ENCODE measurements around the gene KRTAP19-2.
"Not testable (repeated sequence)": the region's sequence is repeated elsewhere in the genome, so short reads cannot be mapped to it uniquely, and the experiment has no call there.

The KRTAP19-2 gene, protein sequence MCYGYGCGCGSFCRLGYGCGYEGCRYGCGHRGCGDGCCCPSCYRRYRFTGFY

DNA sequence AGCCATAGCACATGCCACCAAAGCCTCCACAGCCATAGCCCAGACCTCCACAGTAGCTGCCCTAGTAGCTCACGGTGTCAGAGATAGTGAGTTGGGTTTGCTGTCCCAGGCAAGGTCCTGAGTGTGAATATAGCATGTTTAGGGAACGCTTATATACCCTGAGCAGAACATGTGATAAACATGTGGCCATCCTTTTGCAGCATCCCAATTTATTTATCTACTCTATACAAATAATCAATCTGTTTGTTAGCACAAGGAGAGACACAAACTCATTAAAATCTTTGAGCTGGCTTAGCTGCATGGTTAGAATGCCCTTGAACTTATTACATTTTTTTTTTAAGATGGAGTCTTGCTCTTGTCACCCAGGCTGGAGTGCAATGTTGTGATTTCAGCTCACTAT is at the start of gene KRTAP19-2:
Gene KRTAP19-2, minus strand, starts transcription at position 101 of the 400 bp plus-strand sequence. Its CDS starts 88 bp downstream, at position 13.
- DNase-seq: no peak

DNA sequence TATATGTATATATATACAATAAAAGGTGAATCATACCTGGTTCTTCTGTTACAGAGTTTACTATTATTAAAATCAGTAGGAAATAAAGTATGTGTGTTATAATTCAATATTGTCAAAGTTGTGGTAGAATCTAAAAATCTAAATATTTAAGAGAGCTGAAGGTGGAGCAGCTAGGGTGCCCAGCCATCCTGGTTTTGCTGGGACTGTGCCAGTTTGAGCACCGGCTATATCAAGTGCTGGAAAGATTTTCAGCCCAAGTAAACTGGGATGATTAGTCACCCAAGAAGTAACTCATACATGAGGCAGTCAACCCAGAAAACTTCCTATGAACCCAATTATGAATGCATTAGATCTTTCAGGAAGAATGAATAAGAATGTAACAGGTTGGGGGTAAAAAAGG is 31.6 kb upstream of the KRTAP19-2 start:
- no peak for DNase-seq

DNA sequence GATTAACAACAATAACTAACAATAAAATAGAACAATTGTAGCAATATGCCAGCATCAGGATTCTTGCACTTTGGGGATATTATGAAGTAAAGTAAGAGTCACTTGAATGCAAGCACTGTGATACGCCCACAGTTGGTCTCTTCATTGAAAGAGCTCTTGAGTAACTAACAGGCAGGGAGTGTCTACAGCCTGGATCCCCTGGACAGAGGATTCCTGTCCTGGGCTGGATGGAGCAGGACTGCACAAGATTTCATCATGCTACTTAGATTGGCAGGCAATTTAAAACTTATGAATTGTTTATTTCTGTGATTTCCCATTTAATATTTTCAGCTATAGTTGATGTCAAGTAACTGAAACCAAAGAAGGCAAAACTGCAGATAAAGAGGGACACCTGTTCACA is 28.4 kb upstream of the KRTAP19-2 start:
- no peak for DNase-seq

DNA sequence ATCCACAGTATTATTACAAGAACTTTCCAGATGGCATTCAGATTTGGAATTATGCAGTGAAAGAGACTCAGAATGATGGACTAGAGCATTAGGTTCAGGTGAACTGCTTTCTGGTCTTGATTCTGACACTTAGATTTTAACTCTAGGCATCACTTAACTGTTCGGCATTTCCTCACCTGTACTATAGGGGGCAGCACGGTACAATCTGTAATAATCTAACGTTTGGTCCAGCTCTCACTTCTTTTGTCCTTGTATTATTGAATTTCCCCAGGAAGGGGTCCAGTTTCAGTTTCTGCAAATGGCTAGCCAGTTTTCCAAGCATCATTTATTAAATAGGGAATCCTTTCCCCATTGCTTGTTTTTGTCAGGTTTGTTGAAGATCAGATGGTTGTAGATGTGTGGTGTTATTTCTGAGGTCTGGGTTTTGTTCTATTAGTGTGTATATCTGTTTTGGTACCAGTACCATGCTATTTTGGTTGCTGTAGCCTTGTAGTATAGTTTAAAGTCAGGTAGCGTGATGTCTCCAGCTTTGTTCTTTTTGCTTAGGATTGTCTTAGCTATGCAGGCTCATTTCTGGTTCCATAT is 18.5 kb upstream of the KRTAP19-2 start:
- DNase-seq: not testable (repeated sequence)

DNA sequence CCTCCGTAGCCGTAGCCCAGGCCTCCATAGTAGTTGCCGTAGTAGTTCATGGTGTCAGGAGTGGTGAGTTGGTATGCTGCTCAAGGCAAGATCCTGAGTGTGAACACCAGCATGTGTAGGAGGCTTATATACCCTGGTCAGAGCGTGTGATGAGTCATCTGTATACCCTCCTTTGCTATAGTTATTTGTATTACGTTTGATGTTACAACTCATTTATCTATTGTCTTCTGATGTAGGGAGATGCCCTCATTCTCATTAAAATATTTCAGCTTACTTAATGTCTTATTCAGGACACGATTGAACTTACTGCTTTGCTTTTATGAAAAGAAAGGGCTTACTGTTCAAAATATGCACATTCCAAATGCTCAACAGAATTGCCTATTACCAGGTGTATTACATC is 14.8 kb upstream of the KRTAP19-2 start, which contains the start of gene KRTAP19-5:
Gene KRTAP19-5, minus strand, starts transcription at position 101 of the 400 bp plus-strand sequence. Its CDS starts 51 bp downstream, at position 50.
- DNase-seq: no peak

- DNase-seq: no peak
Measured at GRCh38 chr21:30497065-30497464, 9.8 kb upstream of the KRTAP19-2 start, which contains the start of gene KRTAP19-4. KRTAP19-4 (minus strand) TSS chr21:30497165; CDS start chr21:30497110, 55 bp downstream.

DNA sequence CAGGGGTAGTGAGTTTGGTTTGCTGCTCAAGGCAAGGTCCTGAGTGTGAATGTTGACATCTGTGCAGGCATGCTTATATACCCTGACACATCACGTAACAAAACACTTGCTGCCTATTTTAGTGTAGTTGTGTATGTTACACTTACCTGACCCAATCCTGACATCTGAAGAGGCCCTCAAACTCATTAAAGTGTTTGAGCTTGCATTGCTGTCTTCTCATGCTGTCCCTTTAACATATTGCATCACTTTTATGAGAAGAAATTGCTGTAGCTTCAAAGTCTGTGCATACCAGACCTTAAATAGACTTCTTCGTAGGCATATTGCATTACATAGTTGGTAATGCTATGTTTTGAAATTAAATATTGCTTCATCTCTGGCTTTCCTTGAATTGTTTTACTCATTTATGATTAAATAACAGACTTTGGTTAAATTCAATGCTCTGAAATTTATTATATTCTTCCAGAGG is 4.8 kb upstream of the KRTAP19-2 start, which contains the start of gene KRTAP19-3:
Gene KRTAP19-3, minus strand, starts transcription at position 51 of the 466 bp plus-strand sequence. CDS start 56 bp downstream, outside the sequence.
- no peak for DNase-seq

DNA sequence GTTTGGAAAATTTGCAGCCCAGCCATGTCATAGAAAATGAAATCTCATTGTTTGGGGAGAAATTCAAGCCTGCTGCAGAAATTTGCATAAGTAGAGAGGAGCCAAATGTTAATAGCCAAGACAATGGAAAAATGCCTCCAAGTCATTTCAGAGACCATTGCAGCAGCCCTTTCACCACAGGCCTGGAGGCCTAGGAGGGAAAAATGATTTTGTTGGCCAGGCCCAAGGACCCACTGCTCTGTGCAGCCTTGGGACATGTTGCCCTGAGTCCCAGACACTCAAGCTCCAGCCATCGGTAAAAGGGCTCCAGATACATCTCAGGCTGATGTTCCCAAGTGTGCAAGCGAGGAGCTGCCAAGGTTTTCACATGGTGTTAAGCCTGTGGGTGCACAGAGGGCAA is 1.1 kb downstream of the KRTAP19-2 start:
- no peak for DNase-seq

- DNase-seq: no peak
Measured at GRCh38 chr21:30482130-30482529, 5.1 kb downstream of the KRTAP19-2 start.

- no peak for DNase-seq
Measured at GRCh38 chr21:30480145-30480544, 7.1 kb downstream of the KRTAP19-2 start, which contains the start of gene KRTAP19-1. KRTAP19-1 (minus strand) TSS chr21:30480367; CDS start chr21:30480317, 50 bp downstream.

DNA sequence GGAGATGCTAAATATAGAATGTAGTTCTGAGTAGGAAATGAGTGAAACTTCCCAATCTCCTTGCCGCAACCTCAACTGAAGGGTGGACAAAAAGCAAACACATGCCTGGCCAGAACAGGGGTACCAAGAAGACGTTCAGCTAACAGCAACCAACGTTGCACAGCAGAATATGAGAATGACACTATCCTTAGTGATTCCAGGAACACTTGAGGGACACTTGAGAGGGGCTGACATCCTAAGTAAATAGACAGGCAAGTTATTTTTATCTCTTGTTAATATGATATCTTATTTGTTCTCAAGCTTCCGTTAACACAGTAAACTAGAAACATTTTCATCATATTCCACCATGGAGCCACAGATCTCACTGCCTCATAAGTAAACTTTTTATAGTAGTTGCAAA is 8.0 kb downstream of the KRTAP19-2 start:
- no peak for DNase-seq

DNA sequence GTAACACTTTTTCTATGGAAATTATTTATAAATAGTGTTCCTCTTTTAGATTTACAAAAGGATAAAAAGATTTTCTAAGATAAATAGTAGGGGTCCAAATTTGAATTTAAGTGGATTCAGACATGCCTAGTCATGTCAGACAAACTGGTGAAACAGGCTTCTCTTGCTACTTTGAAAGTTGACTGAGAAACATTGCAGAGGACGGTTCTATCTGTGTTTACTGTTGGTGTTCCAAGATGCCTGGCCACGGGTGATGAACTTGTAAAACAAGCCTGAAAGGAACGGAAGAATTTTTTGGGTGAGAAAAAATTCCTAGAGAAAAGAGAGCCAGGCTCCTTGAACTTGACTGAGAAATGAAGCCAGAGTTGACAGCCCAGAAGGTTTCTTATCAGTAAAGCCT is 9.2 kb downstream of the KRTAP19-2 start:
- no peak for DNase-seq

GRCh38 chr21:30468900-30469714 is 18.1 kb downstream of the KRTAP19-2 start:
- no peak for DNase-seq

GRCh38 chr21:30463713-30464112 is 23.5 kb downstream of the KRTAP19-2 start:
- no peak for DNase-seq

GRCh38 chr21:30448514-30448913 is 38.7 kb downstream of the KRTAP19-2 start:
- no peak for DNase-seq

GRCh38 chr21:30447056-30447455 is 40.2 kb downstream of the KRTAP19-2 start:
- no peak for DNase-seq

DNA sequence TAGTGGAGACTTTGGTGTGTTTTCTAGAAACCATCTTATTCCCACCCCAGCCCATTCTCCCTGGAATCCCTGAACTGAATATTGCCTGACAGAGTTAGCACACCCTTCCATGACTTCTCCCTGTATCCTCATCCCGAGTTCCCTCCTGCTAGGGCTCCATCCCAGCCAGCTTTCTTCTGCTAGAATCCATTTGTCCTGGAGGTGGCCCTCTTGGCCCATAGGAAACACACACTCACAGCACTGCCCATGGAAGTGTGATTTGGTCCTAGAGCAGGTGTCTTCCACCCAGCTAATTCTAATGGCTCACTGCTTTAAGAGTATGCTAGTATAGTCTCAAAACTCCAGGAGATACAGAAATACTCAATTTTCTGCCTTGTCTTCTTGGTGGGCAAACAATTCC is 43.0 kb downstream of the KRTAP19-2 start:
- no peak for DNase-seq

DNA sequence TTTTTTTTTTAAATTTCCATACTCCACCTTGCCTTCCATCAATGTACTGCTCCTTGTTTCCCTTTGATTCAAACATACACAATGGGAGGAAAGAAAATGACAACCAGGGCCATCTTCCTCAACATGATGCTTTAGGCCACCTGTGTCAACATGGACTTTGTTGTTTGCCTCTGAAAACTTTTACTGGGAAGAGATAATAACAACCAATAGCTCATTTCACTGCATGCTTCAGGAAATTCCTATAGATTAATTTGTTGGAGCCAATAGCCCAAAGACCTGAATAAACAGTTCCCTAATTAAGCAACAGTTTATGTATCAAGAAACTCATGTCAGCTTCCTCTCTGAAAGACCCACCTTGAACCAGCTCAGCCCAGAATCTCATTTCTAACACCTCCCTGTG is 44.0 kb downstream of the KRTAP19-2 start:
- DNase-seq: no peak

DNA sequence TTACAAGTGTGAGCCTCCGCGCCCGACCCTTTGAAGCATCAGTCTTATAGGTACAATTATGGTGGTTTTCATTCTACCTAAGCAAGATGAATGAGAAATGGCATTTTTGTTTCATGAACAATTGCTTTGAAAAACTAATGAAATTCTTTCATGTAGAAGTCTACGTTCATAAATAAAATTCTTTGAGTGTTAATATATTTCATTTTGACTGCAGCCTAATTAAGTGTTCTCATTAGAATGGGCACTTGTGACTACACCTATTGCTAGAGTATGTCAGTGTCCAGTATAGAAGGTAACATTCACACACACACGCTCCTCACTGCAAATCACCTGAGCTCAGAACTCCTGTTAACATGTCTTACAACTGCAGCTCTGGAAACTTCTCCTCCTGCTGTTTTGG is 47.3 kb downstream of the KRTAP19-2 start, which contains the start of gene KRTAP15-1:
Gene KRTAP15-1, plus strand, starts transcription at position 301 of the 400 bp plus-strand sequence. Its CDS starts 53 bp downstream, at position 354.
- no peak for DNase-seq
